ENCODE measurements around the gene AGL.

DNA sequence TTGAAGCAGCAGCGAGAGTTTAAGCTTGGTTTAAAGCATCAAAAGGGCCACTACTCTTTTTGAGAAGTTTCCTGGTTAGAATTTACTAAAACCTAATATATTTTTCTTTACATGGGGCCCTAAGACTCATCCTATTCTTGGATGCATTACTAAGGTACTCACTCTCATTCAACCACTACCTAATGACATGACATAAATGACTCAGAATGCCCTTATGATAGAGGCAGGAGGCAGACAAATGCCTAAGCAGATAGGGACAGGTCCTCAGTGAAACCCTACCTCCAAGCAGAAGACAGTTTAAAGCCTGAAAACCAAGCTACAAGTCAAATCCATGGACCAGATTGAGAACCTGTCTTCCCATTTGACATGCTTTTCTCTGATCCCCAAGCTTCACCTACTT lies 85.4 kb downstream of the AGL start:
- TF ChIP-seq CTCF (IDR thresholded peaks at IDR 0.05; ENCODE audit: low read depth, low read length, poor library complexity, severe bottlenecking) (no peak), EZH2phosphoT487 (IDR thresholded peaks at IDR 0.05; ENCODE audit: borderline replicate concordance, low read length) (no peak)
